Endothelial cell of umbilical vein (primary cell): ENCODE results near the gene CHADL. TPM values are rescaled to one million over a fixed set of nuclear protein-coding genes. Genes with fewer than 3 reads are reported as not detected.

Source experiments
- BruUV-seq: library from RNA; stranded (reverse); fragments of 400-500 nt; replicated peaks from 2 replicates; lab custom pipeline; 2021; lab: Mats Ljungman, UMichigan
- CTCF ChIA-PET: fragments of 300-600, 350-600 bp; sonication (Branson Sonifier 250); formaldehyde crosslinking; loops from one replicate; lab custom pipeline; 2021; ENCODE audit warnings: antibody characterized with exemption, inconsistent platforms; lab: Charles Lee
- POLR2A ChIA-PET: fragments of 300-600, 350-600 bp; sonication (Branson Sonifier 250); formaldehyde crosslinking; loops from one replicate; lab custom pipeline; 2021; ENCODE audit warnings: antibody characterized with exemption, inconsistent platforms; lab: Charles Lee
- DNase-seq: peaks from one replicate; pipeline ENCODE4 v3.0.0-alpha.2; 2011; ENCODE audit warnings: low read depth, low spot score
- FAIRE-seq: peaks from 2 replicates; lab custom pipeline; 2011; peaks lifted over from hg19 to GRCh38; lab: Jason Lieb, UNC
- H2AFZ ChIP-seq: 2 replicates; pipeline ENCODE4 v1.6.0; 2012; ENCODE audit warnings: low read depth, low read length, control low read depth, inconsistent platforms
- H3K27ac ChIP-seq: 2 replicates; pipeline ENCODE4 v1.5.1; 2011; ENCODE audit warnings: low read depth, mild to moderate bottlenecking, control low read depth, low read length, moderate library complexity; ENCODE audit not compliant: insufficient read depth
- H3K27me3 ChIP-seq, 2 experiments: 2 replicates each; pipeline versions ENCODE4 v1.6.0 to v1.6.1; 2011; ENCODE audit warnings: low read length in 2 of 2, mixed read lengths in 1 of 2; ENCODE audit not compliant: control insufficient read depth in 2 of 2, insufficient read depth in 2 of 2
- H3K36me3 ChIP-seq, 2 experiments: 2 replicates in 1 of 2; 3 replicates in 1 of 2; pipeline ENCODE4 v1.5.1; 2011; ENCODE audit warnings: low read length in 2 of 2, mild to moderate bottlenecking in 1 of 2, moderate library complexity in 1 of 2; ENCODE audit not compliant: control insufficient read depth in 2 of 2, insufficient read depth in 2 of 2; ENCODE audit errors: extremely low read depth in 1 of 2
- H3K4me1 ChIP-seq: 3 replicates; pipeline ENCODE4 v1.5.1; 2011; ENCODE audit warnings: mild to moderate bottlenecking, low read length; ENCODE audit not compliant: control insufficient read depth, insufficient read depth; ENCODE audit errors: extremely low read depth
- H3K4me2 ChIP-seq: 2 replicates; pipeline ENCODE4 v1.6.1; 2011; ENCODE audit warnings: low read length, control low read depth, mixed read lengths; ENCODE audit not compliant: insufficient read depth
- H3K4me3 ChIP-seq, 3 experiments: fragments of 200-600 bp in 1 of 3; sonication (generic), shearing (Covaris generic) in 1 of 3; replicated peaks in 1 of 3; 2 replicates each; pipeline ENCODE4 v1.5.1; 2011 to 2016; ENCODE audit warnings: control low read depth in 3 of 3, low read length in 3 of 3, mild to moderate bottlenecking in 2 of 3, inconsistent platforms in 1 of 3, low read depth in 1 of 3, moderate library complexity in 1 of 3; ENCODE audit not compliant: insufficient read depth in 1 of 3
- H3K79me2 ChIP-seq: 2 replicates; pipeline ENCODE4 v1.6.0; 2012; ENCODE audit warnings: low read length, inconsistent platforms; ENCODE audit not compliant: control insufficient read depth, insufficient read depth
- H3K9ac ChIP-seq: replicated peaks from 2 replicates; pipeline ENCODE3; 2011; ENCODE audit warnings: low read length, control low read depth; ENCODE audit not compliant: insufficient read depth; ENCODE audit errors: extremely low read depth
- H3K9me1 ChIP-seq: replicated peaks from 3 replicates; pipeline ENCODE4 v1.6.0; 2011; ENCODE audit warnings: mild to moderate bottlenecking, low read length; ENCODE audit not compliant: control insufficient read depth, insufficient read depth; ENCODE audit errors: extremely low read depth
- H3K9me3 ChIP-seq: replicated peaks from 2 replicates; pipeline ENCODE4 v1.5.1; 2012; ENCODE audit warnings: low read length, inconsistent platforms; ENCODE audit not compliant: control insufficient read depth, insufficient read depth
- H4K20me1 ChIP-seq: replicated peaks from 2 replicates; pipeline ENCODE3; 2011; ENCODE audit warnings: mild to moderate bottlenecking, low read length; ENCODE audit not compliant: control insufficient read depth, insufficient read depth; ENCODE audit errors: extremely low read depth
- EZH2 ChIP-seq: IDR thresholded peaks from 2 replicates; pipeline ENCODE4 v1.6.1; 2012; ENCODE audit warnings: borderline replicate concordance, low read depth, mild to moderate bottlenecking, moderate library complexity, low read length, inconsistent platforms; ENCODE audit not compliant: severe bottlenecking
- FOS ChIP-seq: IDR thresholded peaks from 2 replicates; pipeline ENCODE4 v1.6.1; 2011; ENCODE audit warnings: mild to moderate bottlenecking, low read length, moderate library complexity, borderline replicate concordance; ENCODE audit not compliant: insufficient read depth
- GATA2 ChIP-seq: IDR thresholded peaks from 2 replicates; pipeline ENCODE4 v1.7.0; 2011; ENCODE audit warnings: low read depth, mild to moderate bottlenecking, moderate library complexity, mixed read lengths, low read length; ENCODE audit not compliant: insufficient read length, insufficient read depth
- JUN ChIP-seq: IDR thresholded peaks from 2 replicates; pipeline ENCODE4 v1.6.1; 2011; ENCODE audit warnings: borderline replicate concordance, low read depth; ENCODE audit not compliant: insufficient read length, insufficient read depth
- MYC ChIP-seq: IDR thresholded peaks from one replicate; pipeline ENCODE4 v1.6.1; 2011; ENCODE audit warnings: mild to moderate bottlenecking, low read depth, low read length
- POLR2A ChIP-seq: IDR thresholded peaks from 2 replicates; pipeline ENCODE4 v1.6.1; 2012; ENCODE audit warnings: low read depth, mild to moderate bottlenecking, control low read depth, low read length
- POLR2AphosphoS5 ChIP-seq: IDR thresholded peaks from 2 replicates; pipeline ENCODE4 v1.6.1; 2012; ENCODE audit warnings: low read depth, mild to moderate bottlenecking, control low read depth, low read length, moderate library complexity; ENCODE audit not compliant: insufficient read depth
- dilution Hi-C: fragments of 300-500 bp; cut with MboI; formaldehyde crosslinking; loops from one replicate; pipeline ENCODE4 v1.15.0; 2019; ENCODE audit warnings: low sequenced_read_pairs; ENCODE audit not compliant: extremely low pct_ligation_motif_present
- intact Hi-C: fragments of 100-400 bp; cut with micrococcal nuclease; formaldehyde crosslinking; loops from one replicate; pipeline ENCODE4 v1.10.0; 2022
- polyA plus RNA-seq, 4 experiments: library from polyadenylated mRNA; depleted of rRNA in 3 of 4; stranded (reverse) in 3 of 4; unstranded in 1 of 4; fragments of >200 nt; gene quantifications; 2 replicates each; pipeline versions ENCODE4 v1.2.1 to v1.2.3, GENCODE V29; 2011 to 2012; ENCODE audit warnings: missing spikeins in 1 of 4
- total RNA-seq: library from RNA; stranded (reverse); gene quantifications from 2 replicates; pipeline ENCODE4 v1.2.3, GENCODE V29; 2021
- TF ChIP-seq, protein P1 (sequence below), 2 donors: IDR thresholded peaks; 1 replicate in 1 of 2; 2 replicates in 1 of 2; pipeline ENCODE4 v1.5.1; 2011; ENCODE audit warnings: low read length in 2 of 2, mild to moderate bottlenecking in 2 of 2, moderate library complexity in 2 of 2, control low read depth in 1 of 2, inconsistent platforms in 1 of 2, low read depth in 1 of 2; ENCODE audit not compliant: insufficient read depth in 1 of 2; ENCODE audit errors: extremely low read depth in 1 of 2
- TF ChIP-seq, protein P2 (sequence below): IDR thresholded peaks from 2 replicates; pipeline ENCODE4 v1.6.1; 2011; ENCODE audit not compliant: insufficient read depth, insufficient read length

CHADL gene
- total and polyA plus RNA-seq, 2 donors (not counting 3 experiments of a cell fraction or from before 2014, with no cell fraction given), result 0.69 to 1.1 TPM

DNA sequence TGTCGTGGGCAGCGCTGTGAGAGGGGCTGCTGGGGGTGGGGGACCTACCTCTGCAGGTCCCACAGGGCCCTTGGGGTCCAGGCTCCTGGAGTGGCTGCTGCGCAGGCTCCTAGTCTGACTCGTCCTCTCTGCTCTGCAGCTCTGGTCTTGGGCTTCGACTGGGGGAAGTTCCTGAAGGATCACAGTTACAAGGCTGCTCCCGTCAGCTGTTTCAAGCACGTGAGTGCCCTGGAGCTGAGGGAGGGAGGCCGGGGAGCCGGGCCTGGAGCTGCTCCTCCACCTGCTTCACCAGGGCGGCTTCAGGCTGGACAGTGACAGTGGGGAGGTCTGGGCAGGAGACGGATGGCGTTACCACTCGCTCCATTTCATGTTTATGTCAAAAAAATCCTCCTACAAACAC, 23.7 kb downstream of the CHADL start:
- peak overlapping the region; percentile 29 for H3K27ac ChIP-seq
- no peak overlapping the region for H3K4me3 ChIP-seq
- no peak overlapping the region for H2AFZ ChIP-seq
- FAIRE-seq (no peak), DNase-seq (no peak)
- CTCF ChIA-PET, result interaction anchor here (0.9 to 1.8 kb wide), 5 partner anchors 10 to 21 kb away, joined by 3 to 8 read pairs (median 5); no protein-coding TSS in a partner anchor
- no TSS peak for BruUV-seq
- no peaks in the 10 kb centered on the region for H4K20me1 ChIP-seq
- no peak overlapping the region for H3K9ac ChIP-seq
- H3K4me1 ChIP-seq, result peaks cover 12% of the 10 kb centered on the region
- TF ChIP-seq MYC, result no peak
- intact Hi-C loops, result loop anchor here (1.0 to 2.0 kb wide), 2 partner anchors 14 to 36 kb away; no protein-coding TSS in a partner anchor
- no peak overlapping the region for H3K4me2 ChIP-seq
- H3K9me3 ChIP-seq, result no peaks in the 10 kb centered on the region
- dilution Hi-C loops, result no loop called here
- no peaks in the 10 kb centered on the region for H3K79me2 ChIP-seq
- POLR2A ChIA-PET, result no interaction called here
- H3K27me3 ChIP-seq, result no peaks in the 10 kb centered on the region
- peaks cover 0 to 7% of the 10 kb centered on the region in 2 experiments for H3K36me3 ChIP-seq
- H3K9me1 ChIP-seq, result no peaks in the 10 kb centered on the region

DNA sequence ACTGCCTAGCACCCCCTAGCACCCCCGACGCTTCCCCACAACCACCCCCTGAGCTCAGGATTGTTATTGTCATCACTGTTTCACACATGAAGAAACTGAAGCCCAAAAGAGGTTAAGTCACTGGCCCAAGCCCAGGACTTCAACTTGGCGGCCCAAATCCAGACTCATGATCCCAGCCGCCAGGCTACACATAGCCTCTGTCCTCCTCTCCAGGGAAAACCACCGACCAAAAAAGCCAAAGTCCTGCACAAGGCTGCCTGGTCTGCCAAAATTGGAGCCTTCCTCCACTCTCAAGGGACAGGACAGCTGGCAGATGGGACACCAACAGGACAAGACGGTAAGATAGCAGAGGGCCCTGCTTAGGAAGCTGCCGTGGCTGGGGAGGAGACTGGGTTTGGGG, 24.8 kb downstream of the CHADL start:
- Histone ChIP-seq H3K36me3 (peaks cover 0 to 6% of the 10 kb centered on the region in 2 experiments), H3K79me2 (no peaks in the 10 kb centered on the region), H3K27ac (no peak overlapping the region), H3K4me3 (no peak overlapping the region), H2AFZ (no peak overlapping the region), H3K27me3 (no peaks in the 10 kb centered on the region), H3K9me1 (no peaks in the 10 kb centered on the region), H3K4me1 (peaks cover 12% of the 10 kb centered on the region), H3K4me2 (no peak overlapping the region), H3K9me3 (no peaks in the 10 kb centered on the region), H3K9ac (no peak overlapping the region), H4K20me1 (no peaks in the 10 kb centered on the region)
- ChIA-PET POLR2A (no interaction called here), CTCF (interaction anchor here (1.3 to 1.5 kb wide), 2 partner anchors 9 to 14 kb away, joined by 4 to 6 read pairs; no protein-coding TSS in a partner anchor)
- no TSS peak for BruUV-seq
- DNase-seq (no peak), FAIRE-seq (no peak)
- intact Hi-C loops, result loop anchor here (2.0 kb wide), 1 partner anchor 15 kb away; no protein-coding TSS in a partner anchor
- TF ChIP-seq, protein P1, sequence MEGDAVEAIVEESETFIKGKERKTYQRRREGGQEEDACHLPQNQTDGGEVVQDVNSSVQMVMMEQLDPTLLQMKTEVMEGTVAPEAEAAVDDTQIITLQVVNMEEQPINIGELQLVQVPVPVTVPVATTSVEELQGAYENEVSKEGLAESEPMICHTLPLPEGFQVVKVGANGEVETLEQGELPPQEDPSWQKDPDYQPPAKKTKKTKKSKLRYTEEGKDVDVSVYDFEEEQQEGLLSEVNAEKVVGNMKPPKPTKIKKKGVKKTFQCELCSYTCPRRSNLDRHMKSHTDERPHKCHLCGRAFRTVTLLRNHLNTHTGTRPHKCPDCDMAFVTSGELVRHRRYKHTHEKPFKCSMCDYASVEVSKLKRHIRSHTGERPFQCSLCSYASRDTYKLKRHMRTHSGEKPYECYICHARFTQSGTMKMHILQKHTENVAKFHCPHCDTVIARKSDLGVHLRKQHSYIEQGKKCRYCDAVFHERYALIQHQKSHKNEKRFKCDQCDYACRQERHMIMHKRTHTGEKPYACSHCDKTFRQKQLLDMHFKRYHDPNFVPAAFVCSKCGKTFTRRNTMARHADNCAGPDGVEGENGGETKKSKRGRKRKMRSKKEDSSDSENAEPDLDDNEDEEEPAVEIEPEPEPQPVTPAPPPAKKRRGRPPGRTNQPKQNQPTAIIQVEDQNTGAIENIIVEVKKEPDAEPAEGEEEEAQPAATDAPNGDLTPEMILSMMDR (IDR thresholded peaks at IDR 0.05; ENCODE audit: extremely low read depth in 1 of 2, insufficient read depth in 1 of 2, low read depth in 1 of 2, low read length in 2 of 2), result no peak
- TF ChIP-seq EZH2 (no peak), FOS (no peak), POLR2A (no peak), POLR2AphosphoS5 (no peak), GATA2 (no peak), MYC (no peak), JUN (no peak)
- TF ChIP-seq, protein P2, sequence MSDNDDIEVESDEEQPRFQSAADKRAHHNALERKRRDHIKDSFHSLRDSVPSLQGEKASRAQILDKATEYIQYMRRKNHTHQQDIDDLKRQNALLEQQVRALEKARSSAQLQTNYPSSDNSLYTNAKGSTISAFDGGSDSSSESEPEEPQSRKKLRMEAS, result no peak
- dilution Hi-C loops, result no loop called here
